NCI-H1092 (cell line): ENCODE data around the gene PALS1.
"Not testable (repeated sequence)": the region's sequence is repeated elsewhere in the genome, so short reads cannot be mapped to it uniquely, and the experiment has no call there.

ENCODE experiments used
- DNase-seq: peaks from one replicate; lab custom pipeline; 2025; lab: John Stamatoyannopoulos, UW

The PALS1 gene

DNA sequence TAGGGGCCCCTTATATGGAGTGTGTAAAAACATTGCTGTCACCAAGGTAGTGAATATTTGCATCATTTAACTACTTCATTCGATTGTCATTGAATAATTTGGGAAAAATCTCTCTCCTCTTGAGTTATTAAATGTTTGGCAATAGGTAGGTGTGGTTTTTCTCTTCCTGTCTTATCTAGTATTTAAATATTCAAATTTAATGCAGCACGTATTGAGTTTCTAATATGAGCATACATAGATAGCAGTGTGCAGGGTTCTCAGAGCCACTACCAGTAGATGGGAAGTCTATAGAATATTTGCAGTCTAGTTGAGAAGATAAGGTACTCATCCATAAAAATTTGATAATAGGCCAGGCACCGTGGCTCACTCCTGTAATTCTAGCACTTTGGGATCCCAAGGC is 16.7 kb downstream of the PALS1 start:
- no peak for DNase-seq

DNA sequence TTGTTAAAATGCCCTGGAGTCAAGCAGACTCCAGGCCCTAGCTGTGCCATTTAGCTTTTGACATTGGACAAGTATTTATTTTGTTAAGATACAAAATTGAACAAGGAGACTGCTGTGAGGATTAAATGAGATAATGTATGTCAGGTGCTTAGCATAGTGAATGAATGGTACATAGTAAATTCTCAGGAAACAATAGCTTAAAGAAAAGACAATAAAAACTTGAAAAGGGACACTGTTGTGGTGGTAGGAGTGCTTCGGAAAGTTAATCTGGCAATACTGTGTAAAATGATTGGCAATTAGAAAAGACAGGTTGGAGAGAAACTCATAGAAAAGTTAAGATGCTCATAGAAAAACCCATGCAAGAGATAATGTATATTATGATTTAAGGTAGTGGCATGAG is 19.7 kb downstream of the PALS1 start:
- DNase-seq: no peak

DNA sequence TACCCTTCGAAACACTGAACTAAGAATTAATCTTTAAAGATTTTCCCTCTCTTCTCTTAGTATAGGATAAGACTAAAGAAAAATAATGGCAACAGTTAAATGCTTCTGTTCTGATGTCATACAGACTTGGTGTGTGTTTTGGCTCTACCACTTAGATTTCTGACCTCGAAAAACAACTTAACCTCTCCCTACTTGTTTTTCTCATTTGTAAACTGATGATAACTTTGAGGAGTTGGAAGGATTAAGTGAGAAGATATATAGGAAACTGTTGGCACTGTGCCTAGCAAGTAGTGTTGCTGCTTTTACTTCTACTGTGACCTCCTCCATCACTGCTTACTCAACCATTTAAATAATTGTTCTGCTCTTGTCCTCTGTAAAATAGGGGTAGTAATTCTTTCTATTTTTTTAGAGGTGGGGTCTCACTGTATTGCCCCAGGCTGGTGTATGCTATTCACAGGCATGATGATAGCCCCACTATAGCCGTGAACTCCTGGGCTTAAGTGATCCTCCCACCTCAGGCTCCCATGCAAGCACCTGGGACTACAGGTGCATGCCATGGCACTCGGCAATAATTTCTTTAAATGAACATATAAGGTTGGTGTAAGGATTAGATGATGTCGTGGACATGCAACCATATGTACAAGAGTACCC is 22.4 kb downstream of the PALS1 start:
- DNase-seq: no peak

DNA sequence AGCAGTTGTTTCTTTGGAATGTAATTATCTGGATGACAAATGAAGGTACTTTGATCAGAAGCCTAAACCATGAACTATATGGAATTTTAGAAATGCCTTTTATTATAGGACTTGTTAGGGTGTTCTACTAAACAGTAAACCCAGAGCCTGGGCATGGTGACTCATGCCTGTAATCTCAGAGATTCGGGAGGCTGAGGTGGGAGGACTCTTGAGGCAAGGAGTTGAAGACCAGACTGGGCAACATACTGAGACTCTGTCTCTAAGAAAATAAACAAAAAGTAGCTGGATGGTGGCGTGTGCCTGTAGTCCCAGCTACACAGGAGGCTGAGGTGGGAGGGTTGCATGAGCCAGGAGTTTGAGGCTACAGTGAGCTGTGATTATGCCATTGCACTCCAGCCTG is 23.9 kb downstream of the PALS1 start:
- no peak for DNase-seq

DNA sequence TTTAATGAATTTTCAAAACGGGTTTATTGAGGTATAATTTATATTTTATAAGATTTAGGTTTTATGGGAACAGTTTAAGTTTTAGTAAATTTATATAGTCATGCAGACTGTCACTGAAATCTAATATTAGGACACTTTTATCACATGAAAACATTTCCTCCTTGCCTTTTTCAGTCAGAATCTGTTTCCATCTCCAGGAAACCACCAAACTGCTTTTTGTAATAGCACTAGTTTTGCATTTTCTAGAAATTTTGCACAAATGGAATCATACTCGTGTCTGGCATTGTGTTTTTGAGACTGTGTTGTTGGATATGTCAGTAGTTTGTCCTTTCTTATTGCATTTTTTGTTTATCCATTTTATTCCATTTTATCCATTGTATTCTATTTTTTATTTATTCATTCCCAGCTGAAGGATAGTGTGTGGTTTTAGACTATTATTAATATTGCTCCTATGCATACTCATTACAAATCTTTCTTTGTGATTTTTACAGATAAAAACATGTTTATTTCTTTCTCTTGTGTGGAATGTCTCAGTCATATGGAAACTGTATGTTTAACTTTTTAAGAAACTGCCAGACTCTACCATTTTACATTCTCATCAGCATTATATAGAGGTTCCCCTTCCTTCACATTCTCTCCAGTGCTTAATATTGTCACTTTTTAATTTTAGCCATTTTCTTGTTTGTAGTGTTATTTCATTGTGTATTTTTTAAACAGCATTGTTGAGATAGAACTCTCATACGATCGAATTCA is 26.5 kb downstream of the PALS1 start:
- DNase-seq: no peak

DNA sequence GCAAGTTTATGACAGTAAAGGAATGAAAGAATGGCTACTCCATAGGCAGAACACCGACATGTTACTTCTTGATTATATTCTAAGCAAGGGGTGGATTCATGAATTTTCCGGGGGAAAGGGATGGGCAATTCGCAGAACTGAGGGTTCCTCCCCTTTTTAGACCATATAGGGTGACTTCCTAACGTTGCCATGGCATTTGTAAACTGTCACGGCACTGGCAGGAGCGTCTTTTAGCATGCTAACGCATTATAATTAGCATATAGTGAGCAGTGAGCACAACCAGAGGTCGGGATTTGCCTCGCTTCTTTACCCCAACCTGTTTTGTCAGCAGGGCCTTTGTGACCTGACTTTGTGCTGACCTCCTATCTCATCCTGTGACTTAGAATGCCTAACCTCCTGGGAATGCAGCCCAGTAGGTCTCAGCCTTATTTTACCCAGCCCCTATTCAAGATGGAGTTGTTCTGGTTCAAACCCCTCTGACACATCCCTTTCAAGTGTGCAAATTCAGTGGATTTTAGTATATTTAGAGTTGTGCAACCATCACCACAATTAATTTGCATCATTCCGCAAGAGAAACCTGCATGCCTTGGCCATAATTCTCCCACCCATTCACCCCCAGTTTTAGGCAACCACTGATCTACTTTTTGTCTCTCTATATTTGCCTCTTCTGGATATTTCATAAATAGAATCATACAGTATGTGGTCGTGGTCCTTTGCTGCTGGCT is 27.4 kb downstream of the PALS1 start:
- DNase-seq: no peak

DNA sequence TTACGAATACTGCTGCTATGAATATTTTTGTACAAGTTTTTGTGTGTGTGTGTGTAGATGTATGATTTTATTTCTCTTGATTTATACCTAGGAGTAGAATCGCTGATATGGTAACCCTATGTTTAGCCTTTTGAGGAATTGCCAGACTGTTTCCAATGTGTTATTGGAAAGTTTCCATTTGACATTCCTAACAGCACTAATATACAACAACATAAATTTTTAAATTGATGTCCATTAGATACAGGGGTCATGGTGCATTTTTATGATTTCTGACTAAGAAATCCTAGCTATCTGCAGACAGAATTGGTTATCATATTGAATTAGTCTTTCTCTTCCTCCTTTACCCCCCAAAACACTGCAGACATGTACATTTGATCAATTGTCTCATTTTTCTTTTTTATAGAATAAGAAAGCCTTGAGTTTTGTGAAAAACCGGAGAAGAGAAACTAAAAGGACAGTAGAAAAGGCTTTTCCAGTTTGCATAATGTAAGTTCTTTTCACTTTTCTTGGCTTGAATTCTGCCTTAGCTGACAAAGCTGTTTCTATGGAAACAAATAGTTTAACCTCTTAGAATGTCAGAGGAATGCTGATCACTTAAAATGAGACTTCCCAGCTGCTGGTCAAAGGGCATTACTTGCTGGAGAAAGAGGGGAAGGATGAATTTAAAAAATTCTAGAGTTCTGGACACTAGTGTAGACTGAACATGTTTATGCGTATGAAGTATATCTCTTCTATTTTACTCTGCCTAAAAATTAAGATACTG is 28.2 kb downstream of the PALS1 start:
- no peak for DNase-seq

DNA sequence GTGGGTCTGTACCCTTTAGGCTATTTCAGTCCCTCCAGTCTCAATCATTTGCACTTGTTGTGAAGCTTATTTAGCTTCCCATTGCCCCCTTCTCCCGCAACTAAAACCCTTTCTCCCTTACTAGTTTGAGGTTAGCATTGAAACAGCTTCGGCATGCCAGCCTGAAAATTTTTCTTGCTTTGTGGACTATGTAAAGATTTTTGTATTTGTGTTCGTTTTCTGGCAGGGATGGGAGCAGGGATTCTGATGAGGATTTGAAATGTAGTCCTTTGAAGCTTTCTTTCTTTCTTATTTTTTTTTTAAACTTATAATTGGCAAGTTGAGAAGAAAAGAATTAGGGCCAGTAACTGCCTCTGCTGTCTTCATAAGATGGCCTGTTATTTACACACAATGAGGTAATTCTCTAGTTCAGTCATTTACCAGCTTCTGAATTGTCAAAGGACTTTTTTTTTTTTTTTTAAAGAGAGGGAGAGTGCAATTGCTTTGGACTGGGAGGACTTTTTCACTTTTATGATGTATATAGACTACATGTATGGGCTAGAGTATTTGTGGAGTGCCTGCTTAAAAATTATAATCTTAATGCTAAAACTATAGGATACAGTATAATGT is 29.0 kb downstream of the PALS1 start:
- no peak for DNase-seq

DNA sequence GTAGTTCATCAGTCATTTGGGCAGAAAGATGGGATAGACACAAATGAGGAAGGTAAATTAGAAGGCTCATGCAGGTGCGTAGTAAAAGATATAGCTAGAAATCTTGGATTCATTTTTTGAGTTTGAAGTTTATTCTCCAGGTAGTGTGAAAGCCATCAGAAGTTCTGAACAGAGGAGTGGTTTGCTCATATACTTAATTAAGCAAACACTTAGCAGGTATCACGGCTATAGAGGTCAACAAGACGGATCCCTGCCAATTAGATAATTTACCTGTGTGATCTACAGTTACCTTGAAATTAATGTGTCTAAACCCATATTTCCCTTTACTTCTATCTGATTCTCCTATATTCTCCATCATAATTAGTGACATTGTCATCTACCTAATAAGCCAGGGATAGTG is 29.7 kb downstream of the PALS1 start:
- DNase-seq: no peak

DNA sequence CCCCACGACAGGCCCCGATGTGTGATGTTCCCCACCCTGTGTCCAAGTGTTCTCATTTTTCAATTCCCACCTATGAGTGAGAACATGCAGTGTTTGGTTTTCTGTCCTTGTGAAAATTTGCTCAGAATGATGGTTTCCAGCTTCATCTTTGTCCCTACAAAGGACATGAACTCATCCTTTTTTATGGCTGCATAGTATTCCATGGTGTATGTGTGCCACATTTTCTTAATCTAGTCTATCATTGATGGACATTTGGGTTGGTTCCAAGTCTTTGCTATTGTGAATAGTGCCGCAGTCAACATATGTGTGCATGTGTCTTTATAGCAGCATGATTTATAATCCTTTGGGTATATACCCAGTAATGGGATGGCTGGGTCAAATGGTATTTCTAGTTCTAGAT is 32.0 kb downstream of the PALS1 start:
- DNase-seq: not testable (repeated sequence)

DNA sequence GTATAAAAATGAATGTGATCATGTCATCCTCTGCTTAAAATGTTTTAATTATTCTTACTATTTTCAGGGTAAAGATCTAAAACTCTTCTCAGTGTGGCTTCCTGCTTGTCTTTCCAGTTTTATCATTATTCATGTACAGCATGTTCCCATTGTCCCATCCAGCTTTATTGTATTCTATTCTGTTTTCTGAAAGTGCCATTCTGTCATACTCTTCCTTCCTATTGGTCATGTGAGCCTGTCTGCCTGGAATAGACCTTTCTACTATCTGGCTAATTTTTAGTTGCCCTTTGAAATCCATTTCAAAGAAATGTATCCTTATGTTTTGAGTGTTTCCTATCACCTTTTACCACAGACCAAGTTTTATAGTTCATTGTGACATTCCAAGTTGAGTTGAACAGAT is 34.9 kb downstream of the PALS1 start:
- DNase-seq: no peak

DNA sequence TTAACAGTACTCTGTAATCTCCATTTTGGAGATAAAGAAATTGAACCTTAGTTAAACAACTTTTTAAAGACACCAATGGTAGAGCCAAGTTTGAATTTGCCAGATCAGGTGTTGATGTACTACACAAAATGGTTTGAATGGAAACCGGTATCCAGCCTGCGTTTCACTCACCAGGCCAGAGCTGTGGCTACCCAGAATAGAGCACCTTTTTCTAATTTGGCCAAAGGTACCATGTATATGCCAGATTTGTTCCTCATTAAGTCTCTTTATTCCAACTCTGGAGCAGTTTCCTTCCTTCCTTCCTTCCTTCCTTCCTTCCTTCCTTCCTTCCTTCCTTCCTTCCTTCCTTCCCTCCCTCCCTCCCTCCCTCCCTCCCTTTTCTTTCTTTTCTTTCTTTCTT is 39.3 kb downstream of the PALS1 start:
- no peak for DNase-seq

DNA sequence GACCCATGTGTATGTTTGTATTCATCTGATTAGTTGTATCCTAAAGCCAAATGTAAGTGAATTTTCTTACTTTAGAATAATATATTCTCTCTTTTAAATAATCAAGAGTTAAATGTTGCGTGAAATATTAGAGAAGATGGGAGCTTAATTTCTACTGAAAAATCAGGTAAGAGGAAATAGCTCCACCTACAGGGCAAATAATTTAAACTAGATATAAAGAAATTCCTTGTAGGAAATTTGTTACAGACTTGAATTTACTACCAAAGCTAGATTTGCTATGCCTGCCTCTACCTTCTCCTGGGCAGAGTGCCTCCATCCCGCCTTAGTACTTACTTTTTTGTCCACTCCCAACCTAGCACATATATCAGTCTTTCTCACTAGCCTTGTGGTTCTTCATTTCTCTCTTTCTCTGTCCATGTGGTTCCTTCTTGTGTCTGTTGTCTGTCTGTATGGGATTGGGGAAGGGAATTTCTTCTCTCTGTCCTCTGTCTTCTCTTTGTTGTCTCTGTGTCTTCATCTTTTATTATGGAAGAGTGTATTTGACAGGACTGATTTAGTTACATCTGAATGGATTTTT is 44.7 kb downstream of the PALS1 start:
- peak; percentile 56 for DNase-seq
